Anterior cingulate cortex (tissue), 58 donors: ENCODE data around the gene PLOD3.

Source experiments
- DNase-seq, 58 donors: peaks; one replicate each; lab custom pipeline; 2025; lab: John Stamatoyannopoulos, UW

The PLOD3 gene

GRCh38 chr7:101167645-101168411 is 49.6 kb downstream of the PLOD3 start:
- DNase-seq = no peak

DNA sequence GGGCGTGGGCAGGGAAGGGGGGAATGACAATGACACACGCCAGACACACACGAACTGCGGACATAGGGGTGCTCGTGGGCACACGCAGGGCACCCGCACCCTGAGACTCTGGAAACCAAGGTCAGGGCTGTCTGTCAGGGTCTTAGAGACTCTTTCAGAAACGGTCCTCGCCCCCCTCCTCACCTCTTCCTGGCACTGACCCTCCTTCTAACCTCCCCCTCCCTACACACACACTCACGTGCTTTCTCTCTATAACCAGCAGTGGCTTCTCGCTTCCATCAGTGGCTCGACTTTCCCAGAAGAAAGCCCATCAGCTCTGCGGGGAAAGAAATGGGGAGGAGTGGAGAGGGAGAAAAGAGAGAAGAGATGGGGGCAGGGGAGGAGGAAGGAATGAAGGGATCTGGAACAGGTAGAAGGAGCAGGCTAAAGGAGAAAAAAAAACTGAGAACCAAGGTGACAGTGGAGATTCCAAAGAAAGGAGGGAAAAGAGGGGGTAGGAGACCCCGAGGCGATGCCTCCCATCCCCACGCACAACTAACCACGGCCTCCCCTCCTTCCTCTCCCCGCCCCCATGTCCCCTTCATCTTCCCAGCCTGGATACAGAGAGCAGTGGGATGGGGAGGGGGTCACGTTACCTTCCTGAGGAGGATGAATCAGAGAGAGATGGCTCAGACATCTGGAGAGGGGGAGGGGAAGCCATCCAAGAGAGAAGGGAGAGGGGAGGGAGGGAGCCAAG is 50.3 kb downstream of the PLOD3 start:
- no peak for DNase-seq

GRCh38 chr7:101166648-101166908 is 50.8 kb downstream of the PLOD3 start:
- DNase-seq = no peak

- DNase-seq = no peak
These were observed 51.3 kb downstream of the PLOD3 start for GRCh38 chr7:101165958-101166647.

DNA sequence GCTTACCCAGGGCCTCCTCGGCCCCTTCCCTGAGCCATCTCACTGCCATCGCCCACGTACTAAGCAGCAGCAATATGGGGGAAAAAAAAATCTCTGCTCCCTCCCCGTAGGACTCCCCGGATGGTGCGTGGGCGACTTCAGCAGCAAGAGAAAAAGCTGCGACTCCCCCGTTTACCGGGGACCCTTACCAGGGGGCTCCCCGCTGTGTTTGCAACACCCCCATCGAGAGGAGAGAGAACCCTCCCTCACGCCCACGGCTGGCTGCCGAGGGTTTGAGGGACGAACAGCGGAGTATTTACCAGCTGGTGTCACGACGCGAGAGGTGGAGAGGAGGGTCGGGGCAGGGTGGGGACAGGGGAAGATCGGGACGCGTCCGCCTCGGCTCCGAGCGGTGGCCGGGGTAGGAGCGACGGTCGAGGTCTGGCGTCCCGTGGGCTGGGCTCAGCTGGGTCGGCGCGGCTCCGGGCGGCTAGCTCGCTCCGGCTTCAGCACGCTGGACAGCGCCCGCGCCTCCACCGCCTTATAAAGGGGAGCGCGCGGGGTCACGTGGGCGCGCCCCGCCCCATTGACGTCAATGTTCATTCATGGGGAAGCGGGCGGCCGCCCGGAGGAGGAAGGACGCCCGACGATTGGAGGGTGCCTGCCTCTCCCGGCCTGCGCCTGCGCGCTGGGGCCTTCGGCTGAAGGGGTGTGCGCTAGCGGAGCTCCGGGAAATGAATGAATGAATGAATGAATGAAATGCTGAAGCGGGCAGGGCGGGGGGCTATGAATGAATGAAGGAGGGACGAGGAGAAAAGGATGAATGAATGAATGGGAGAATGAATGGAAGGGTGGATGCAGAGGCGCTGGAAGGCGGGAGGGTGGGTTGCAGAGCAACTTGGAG is 52.1 kb downstream of the PLOD3 start, which contains the start of gene VGF:
Gene VGF (minus strand): TSS at position 495 of the 883 bp plus-strand sequence. CDS start 726 bp downstream, outside the sequence.
- peak; percentile 39 to 93 (median 84) for DNase-seq

GRCh38 chr7:101164071-101164840 is 53.1 kb downstream of the PLOD3 start:
- DNase-seq = peak in 2 of 58 donors; percentile 23 to 37

DNA sequence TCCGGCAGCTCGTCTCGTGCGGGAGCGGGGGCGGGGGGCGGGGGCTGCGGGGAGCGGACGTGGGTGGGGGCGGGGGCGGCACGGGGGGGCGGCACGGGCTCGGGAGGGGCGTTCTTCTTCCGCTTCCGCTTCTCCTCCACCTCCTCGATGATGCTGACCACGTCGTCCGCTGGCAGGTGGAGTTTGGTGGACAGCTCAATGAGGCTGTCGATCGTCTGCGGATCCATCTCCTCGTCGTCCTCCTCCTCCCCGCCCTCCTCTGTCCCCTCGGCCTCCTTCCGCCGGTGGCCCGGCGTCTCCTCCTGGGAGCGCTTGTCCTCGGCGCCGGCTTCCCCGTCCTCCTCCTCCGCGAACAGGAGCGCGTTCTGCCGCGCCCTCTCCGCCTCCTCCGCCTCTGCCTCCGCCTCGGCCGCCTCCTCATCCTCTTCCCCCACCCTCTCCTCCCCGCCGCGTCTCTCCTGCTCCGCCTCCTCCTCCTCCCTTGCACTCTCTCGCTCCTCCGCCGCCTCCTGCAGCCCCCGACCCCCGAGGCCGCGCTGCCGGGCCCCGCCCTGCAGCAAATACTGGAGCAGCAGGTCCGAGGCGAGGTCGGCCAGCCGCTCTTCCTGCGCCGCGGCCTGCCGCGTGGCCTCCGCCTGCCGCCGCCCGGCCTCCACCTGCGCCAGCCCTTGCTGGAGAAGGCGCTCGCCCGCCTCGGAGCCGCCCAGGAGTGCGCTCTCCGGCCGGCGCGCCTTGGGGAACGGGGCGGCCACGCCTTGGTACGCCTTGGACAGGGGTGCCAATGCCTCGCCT is 53.9 kb downstream of the PLOD3 start:
- DNase-seq = peak in 15 of 58 donors; percentile 13 to 63 (median 31)

- DNase-seq = peak in 10 of 58 donors; percentile 16 to 62 (median 32)
These were observed 54.7 kb downstream of the PLOD3 start for GRCh38 chr7:101162551-101163278.

DNA sequence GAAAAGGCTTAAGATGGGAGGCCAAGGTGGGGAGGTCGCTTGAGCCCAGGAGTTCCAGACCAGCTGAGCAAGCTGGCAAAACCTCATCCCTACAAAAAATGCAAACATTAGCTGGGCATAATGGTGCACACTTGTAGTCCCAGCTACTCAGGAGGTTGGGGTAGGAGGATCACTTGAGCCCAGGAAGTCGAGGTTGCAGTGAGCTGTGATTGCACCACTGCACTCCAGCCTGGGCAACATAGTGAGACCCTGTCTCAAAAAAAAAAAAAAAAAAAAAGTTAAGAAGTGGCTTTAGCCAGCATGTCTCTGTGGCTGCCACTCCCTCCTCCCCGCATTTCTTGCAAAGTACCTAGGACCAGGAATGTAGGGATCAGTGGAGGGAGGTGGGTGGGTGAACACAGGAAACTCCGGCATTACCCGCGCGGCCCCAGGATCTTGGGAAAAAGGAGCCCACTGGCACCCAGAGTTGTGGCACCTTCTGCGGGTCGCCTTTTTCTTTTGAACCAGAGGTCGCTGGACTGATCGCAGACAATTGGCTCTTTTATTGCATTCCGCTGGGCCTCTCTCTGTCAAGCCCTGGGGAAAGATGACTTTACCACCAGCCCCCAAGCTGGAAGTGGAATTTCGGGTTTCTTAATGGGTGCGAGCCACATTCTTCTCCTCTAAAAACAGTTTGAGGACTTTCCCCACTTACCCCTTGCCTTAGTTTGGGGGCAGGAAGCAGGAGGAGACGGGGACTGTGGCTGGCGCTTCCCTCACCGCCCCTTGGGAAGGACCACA is 55.5 kb downstream of the PLOD3 start:
- DNase-seq = no peak

- DNase-seq = no peak
These were observed 56.5 kb downstream of the PLOD3 start for GRCh38 chr7:101160910-101161309.

DNA sequence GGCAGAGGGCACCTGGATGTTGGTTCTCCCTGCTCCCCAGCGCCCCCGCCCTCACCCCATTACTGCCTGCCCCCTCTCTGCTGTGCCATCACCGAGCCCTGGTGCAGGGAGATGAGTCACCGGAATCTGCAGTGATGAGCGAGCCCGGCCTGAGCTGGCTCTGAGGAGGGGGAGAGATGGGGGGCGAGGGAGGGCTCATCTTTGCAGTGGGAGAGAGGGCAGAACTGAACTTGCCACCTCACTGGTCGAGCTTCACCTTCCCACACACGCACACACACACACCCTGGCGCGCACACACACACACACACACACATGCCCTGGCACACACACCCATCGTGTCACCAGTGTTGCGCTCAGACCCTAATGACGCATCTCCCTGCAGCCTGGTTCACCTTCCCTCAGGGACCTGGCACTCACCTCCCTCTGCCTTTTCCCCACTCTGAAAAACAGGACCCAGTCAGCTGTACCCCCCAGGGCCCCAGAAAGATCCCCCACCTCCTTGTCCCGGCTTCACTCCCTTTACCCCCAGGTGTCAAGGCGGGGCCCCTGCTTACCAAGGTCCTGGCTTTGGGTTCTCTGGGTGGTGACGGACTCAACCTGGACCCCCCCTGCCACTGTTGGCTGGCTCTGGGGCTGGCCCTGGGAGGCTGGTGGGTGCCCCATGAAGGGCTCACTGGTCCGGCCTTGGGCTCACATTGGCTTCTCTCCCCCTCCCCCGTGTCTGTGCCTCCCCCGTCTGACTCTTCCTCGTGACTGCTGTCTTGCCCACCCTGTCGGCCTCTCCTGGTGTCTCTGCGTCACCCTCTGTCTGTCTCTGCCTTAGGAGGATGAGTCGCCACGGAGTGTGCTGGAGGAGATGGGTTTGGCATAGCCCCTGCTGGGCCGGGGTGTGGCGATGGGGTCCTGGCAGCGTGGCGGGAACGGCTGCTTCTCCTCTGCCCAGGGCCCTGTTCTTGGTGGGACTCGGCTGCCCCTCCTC is 57.4 kb downstream of the PLOD3 start:
- peak in 15 of 58 donors; percentile 10 to 44 (median 22) for DNase-seq

DNA sequence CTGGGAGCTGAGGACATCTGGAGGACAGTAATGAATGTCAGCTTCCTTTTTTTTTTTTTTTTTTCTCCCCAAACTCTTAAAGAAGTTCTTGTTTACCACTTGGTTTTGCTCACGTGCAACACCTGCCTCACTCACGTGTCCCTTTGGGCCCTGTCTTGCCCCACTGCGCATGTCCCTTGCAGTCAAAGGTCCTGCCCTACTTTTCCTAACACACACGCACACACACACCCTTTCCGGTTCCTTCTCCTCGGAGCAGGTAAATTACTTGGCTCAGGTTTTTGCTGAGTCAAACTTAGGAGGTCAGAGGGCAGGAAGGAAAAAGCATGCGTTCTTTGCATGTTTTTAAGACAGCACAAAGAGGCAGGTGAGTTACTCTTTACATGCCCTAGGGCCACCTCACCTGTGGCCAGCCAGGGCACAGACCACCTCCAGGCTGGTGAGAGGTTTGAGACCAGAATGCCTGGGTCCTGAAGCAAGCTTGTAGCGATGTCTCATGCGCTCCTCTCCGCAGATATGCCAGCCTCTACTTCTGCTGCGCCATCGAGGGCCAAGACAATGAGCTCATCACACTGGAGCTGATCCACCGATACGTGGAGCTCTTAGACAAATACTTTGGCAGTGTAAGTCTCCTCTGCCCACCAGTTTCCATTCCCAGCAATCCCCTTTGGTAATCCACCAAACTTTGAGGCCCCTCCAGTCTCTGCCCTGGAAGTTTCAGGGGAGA is 60.4 kb downstream of the PLOD3 start:
- DNase-seq = peak in 8 of 58 donors; percentile 22 to 62 (median 31)

DNA sequence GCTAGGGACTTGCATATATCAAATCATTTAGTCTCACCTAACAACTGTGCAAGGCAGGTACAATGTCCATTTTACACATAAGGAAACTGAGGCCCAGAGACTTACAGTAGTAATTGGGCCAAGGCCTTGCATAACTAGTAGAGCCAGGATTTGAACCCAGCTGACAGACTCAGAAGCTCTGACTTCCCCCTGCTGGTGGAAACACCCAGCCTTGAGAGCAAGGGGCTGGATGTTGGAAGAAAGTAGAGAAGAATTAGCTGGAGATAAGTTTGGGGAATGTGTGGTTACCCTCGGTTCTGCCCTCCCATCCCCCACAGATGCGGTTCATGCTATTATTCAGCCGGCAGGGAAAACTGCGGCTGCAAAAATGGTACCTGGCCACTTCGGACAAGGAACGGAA is 61.1 kb downstream of the PLOD3 start:
- no peak for DNase-seq
